AG04450 (cell line): ENCODE data around the gene WDR4. TPM values are rescaled to one million over a fixed set of nuclear protein-coding genes. Genes with fewer than 3 reads are reported as not detected.
"Not testable (repeated sequence)": the region's sequence is repeated elsewhere in the genome, so short reads cannot be mapped to it uniquely, and the experiment has no call there.

Experiments used
- CTCF ChIA-PET: fragments of 300-600, 350-600 bp; formaldehyde crosslinking; extraction: SDS; loops from one replicate; lab custom pipeline; 2022; ENCODE audit warnings: antibody characterized with exemption, inconsistent platforms; lab: Charles Lee
- POLR2A ChIA-PET: fragments of 350-600 bp; formaldehyde crosslinking; extraction: SDS; loops from one replicate; lab custom pipeline; 2021; ENCODE audit warnings: antibody characterized with exemption, inconsistent platforms; lab: Yijun Ruan, JAX
- DNase-seq: peaks from one replicate; pipeline ENCODE4 v3.0.0-alpha.2; 2011; ENCODE audit warnings: low read depth, low spot score
- H3K27ac ChIP-seq: one replicate; pipeline ENCODE4 v1.5.1; 2012; ENCODE audit warnings: low read depth, low read length, control low read depth
- H3K27me3 ChIP-seq: one replicate; pipeline ENCODE4 v1.6.0; 2012; ENCODE audit warnings: low read length; ENCODE audit not compliant: control insufficient read depth, insufficient read depth
- H3K4me3 ChIP-seq: 2 replicates; pipeline ENCODE4 v1.5.1; 2011; ENCODE audit warnings: mild to moderate bottlenecking, low read depth, low read length, control low read depth
- H3K9me3 ChIP-seq: 2 replicates; pipeline ENCODE4 v1.5.1; 2012; ENCODE audit warnings: low read length; ENCODE audit not compliant: control insufficient read depth, insufficient read depth
- CTCF ChIP-seq: IDR thresholded peaks from 2 replicates; pipeline ENCODE4 v1.5.1; 2011; ENCODE audit warnings: low read depth, low read length, control low read depth, inconsistent platforms
- polyA plus RNA-seq: library from polyadenylated mRNA; depleted of rRNA; stranded (reverse); fragments of >200 nt; gene quantifications from 2 replicates; pipeline ENCODE4 v1.2.3, GENCODE V29; 2011

Gene WDR4
- polyA plus RNA-seq, 1 experiment: 8.9 TPM

- DNase-seq: no peak
- CTCF ChIA-PET: no interaction called here
- peaks cover 2% of the 10 kb centered on the region for H3K27me3 ChIP-seq
- H3K4me3 ChIP-seq: no peak overlapping the region
- no peaks in the 10 kb centered on the region; the same call in 1 of the 2 replicates for H3K9me3 ChIP-seq
- H3K27ac ChIP-seq: no peak overlapping the region
- peak; percentile 23; the same call in 1 of the 2 replicates for TF ChIP-seq CTCF
- POLR2A ChIA-PET: no interaction called here
These were observed 45.9 kb downstream of the WDR4 start for GRCh38 chr21:42833439-42833815.

DNA sequence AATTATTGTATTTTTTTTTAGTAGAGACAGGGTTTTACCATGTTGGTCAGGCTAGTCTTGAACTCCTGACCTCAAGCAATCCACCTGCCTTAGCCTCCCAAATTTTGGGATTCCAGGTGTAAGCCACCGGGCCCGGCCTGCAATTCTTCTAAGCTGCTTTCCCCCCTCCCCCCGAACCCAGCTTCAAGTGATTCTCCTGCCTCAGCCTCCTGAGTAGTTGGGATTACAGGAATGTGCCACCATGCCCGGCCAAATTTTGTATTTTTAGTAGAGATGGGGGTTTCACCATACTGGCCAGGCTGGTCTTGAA, 47.1 kb downstream of the WDR4 start:
- POLR2A ChIA-PET, DNase-seq, H3K27ac ChIP-seq, CTCF ChIA-PET, H3K27me3 ChIP-seq, H3K9me3 ChIP-seq, H3K4me3 ChIP-seq: not testable (repeated sequence)

DNA sequence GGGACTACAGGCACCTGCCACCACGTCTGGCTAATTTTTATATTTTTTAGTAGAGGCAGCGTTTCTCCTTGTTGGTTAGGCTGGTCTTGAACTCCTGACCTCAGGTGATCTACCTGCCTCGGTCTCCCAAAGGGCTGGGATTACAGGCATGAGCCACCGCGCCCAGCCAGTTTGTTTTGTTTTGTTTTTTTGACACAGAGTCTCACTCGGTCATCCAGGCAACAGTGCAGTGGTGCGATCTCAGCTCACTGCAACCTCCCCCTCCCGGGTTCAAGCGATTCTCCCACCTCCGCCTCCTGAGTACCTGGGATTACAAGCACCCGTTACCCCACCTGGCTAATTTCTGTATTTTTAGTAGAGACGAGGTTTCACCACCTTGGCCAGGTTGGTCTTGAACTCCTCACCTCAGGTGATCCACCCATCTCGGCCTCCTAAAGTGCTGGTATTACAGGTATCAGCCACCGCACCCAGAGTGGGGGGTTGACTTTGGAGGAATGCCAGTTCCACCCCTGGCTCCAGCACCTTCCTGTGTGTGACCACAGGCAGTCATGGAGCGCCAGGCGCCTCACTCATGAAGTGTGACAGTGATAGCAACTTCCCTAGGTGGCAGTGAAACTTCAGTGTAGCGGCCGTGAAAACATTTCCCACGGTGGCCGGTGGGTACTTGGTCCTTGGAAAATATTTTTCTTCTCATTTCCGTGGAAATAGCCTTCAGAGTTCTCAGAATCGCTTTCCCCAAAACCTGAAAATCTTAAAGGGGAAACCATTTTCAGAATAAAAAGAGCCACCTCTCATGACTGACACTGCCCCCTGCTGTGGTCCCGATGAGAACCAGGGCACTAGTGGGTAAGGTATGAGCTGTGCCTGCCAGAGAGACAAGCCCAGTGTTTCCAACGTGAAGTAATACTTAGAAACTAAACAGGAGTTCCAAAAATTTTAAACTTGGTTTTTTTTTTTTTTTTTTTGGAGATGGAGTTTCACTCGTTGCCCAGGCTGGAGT, 48.6 kb downstream of the WDR4 start:
- ChIA-PET POLR2A (interaction anchor here (0.7 kb wide), 1 partner anchor 36 kb away, joined by 7 read pairs; no protein-coding TSS in a partner anchor), CTCF (no interaction called here)
- H3K9me3 ChIP-seq: no peaks in the 10 kb centered on the region; the same call in 1 of the 2 replicates
- peaks cover 2% of the 10 kb centered on the region for H3K27me3 ChIP-seq
- DNase-seq: no peak
- H3K27ac ChIP-seq: no peak overlapping the region
- H3K4me3 ChIP-seq: no peak overlapping the region
- no peak for TF ChIP-seq CTCF

DNA sequence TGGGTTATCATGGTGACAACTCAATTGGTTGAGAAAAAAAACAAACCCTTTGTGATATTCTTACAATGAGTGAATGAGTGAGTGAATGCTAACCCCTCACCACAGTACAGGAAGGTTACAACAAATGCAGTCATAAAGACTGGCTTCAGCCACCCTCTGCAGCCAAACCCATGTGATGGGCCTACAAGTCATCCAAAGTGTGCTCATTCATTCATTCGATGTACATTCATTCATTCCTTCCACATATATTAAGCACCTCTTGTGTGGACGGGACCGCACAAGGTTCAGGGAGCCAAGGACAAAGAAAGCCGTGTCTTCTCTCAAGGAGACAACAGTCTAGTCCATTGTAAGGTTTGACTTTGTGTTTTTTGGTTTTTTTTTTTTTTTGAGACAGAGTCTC, 49.4 kb downstream of the WDR4 start:
- DNase-seq: no peak
- ChIA-PET CTCF (no interaction called here), POLR2A (interaction anchor here (0.7 kb wide), 1 partner anchor 35 kb away, joined by 7 read pairs; no protein-coding TSS in a partner anchor)
- H3K27ac ChIP-seq: no peak overlapping the region
- H3K27me3 ChIP-seq: peaks cover 2% of the 10 kb centered on the region
- no peak overlapping the region for H3K4me3 ChIP-seq
- TF ChIP-seq CTCF: no peak
- no peaks in the 10 kb centered on the region; the same call in 1 of the 2 replicates for H3K9me3 ChIP-seq

DNA sequence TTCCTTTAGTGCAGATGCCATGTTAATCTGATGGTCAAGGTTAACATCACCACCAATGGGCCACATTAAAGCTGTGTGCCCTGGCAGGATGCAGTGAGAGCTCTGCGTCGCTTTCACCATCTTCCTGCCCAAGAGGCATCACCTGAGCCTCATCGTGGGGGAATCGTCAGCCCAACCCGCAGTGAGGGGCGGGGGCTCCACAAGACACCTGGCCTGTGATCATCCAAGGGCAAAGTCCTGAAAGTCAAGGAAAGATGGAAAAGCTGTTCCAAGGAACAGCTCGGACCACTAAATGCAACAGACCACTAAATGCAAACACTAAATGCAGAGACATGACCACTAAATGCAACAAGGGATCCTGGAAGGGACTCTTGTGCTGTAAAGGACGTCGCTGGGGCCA, 49.9 kb downstream of the WDR4 start:
- POLR2A ChIA-PET: no interaction called here
- TF ChIP-seq CTCF: no peak
- no peaks in the 10 kb centered on the region; the same call in 1 of the 2 replicates for H3K9me3 ChIP-seq
- no peak for DNase-seq
- peaks cover 2% of the 10 kb centered on the region for H3K27me3 ChIP-seq
- CTCF ChIA-PET: no interaction called here
- H3K4me3 ChIP-seq: no peak overlapping the region
- no peak overlapping the region for H3K27ac ChIP-seq
